Measurements from ENCODE around the gene CAPZA1.

DNA sequence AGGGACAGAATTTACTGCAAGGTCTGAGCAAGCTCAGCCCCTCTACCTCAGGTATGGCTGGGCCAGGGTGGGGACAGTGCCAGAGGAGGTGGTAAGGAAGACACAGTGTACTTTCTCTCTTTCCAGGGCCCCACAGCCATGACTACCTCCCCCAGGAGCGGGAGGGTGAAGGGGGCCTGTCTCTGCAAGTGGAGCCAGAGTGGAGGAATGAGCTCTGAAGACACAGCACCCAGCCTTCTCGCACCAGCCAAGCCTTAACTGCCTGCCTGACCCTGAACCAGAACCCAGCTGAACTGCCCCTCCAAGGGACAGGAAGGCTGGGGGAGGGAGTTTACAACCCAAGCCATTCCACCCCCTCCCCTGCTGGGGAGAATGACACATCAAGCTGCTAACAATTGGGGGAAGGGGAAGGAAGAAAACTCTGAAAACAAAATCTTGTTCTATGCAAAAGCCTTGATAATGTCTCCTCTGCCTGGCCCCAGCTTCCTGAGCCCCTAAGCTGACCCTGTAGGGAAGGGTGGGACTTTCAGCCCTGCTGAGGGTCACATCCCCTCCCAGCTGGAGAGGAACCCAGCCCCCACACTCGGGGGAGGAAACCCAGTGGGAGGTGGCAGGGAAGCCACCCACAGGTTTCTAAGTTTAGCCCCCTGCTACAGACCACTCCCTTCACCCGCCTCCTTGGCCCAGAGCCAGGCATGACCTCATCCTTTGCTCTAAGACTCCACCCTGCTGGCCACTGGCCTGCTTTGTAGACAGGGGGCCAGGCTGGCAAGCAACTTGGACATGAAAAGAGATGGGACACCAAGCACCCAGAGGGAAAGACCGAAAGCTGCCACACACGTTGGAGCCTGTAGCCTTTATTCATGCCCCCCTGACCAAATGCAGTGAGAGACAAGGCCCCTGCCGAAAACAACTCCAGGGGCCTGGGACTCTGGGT, 80.9 kb downstream of the CAPZA1 start:
- TF ChIP-seq, protein P1, sequence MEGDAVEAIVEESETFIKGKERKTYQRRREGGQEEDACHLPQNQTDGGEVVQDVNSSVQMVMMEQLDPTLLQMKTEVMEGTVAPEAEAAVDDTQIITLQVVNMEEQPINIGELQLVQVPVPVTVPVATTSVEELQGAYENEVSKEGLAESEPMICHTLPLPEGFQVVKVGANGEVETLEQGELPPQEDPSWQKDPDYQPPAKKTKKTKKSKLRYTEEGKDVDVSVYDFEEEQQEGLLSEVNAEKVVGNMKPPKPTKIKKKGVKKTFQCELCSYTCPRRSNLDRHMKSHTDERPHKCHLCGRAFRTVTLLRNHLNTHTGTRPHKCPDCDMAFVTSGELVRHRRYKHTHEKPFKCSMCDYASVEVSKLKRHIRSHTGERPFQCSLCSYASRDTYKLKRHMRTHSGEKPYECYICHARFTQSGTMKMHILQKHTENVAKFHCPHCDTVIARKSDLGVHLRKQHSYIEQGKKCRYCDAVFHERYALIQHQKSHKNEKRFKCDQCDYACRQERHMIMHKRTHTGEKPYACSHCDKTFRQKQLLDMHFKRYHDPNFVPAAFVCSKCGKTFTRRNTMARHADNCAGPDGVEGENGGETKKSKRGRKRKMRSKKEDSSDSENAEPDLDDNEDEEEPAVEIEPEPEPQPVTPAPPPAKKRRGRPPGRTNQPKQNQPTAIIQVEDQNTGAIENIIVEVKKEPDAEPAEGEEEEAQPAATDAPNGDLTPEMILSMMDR (conservative IDR thresholded peaks at IDR 0.05 in 1 of 2, IDR thresholded peaks at IDR 0.05 in 1 of 2; ENCODE audit: extremely low read depth in 1 of 2, insufficient read depth in 1 of 2, low read depth in 1 of 2, low read length in 2 of 2) = peak in 1 of 2 donors; percentile 20
- no peak for TF ChIP-seq EZH2 (IDR thresholded peaks at IDR 0.05; ENCODE audit: borderline replicate concordance, low read length)

Data from mammary epithelial cell (primary cell).